GM18526 (cell line): ENCODE data around the gene CNBD2.

Experiments
- POLR2A ChIP-seq: IDR thresholded peaks from 3 replicates; pipeline ENCODE4 v1.6.1; 2011; ENCODE audit not compliant: insufficient read length; ENCODE audit errors: extremely low read depth

CNBD2 gene

DNA sequence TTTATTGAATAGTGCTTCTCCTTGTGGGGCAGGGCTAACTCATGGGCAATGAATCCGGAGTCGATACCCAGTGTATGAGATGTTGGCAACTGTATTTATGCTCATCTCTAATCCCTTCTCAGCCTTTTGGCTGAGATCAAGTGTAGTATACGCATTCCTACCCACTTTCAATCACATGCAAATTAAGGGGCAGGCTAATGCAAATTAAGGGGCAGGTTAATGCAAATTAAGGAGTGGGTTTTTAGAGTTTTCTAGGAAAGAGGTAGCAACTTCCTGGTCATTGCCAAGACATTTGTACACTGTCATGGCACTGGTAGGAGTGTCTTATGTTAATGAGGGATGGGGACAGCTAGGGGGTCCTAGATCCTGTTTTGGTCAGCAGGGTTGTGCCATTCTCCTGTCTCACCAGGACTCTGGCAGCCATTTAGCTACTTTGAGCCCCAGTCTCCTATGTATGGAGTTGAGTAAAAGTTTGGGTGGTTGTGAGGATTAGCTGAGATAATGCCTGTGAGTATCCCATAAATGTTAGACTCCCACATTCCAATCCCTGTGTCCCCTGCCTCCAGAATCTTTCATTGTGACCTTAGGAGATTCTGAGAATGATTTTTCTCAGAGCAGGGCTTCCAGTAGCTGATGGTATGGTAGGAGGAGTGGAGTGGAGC is at the start of gene CNBD2:
TSS of gene CNBD2 (plus strand) at position 612 of the 662 bp plus-strand sequence. CDS start 173 bp downstream, outside the sequence.
- no peak for TF ChIP-seq POLR2A

DNA sequence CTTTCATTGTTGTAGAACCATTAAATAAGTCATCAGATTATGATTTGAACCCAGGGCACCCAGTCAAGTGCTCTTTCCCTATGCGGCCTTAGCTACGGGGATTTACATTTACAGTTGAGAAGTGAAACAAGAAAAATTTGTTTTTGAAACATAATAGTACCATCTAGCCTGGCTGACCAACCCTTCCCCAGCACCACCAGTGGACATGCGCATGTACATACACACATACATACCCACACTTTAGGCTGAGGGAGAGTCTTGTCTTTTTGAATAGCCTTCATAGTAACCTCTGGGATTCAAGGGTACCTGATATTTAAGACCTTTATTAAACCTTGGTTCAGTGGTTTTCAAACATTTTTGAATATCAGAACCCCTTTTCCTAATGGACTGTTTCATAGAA is 47.9 kb upstream of the CNBD2 start:
- TF ChIP-seq POLR2A: no peak

DNA sequence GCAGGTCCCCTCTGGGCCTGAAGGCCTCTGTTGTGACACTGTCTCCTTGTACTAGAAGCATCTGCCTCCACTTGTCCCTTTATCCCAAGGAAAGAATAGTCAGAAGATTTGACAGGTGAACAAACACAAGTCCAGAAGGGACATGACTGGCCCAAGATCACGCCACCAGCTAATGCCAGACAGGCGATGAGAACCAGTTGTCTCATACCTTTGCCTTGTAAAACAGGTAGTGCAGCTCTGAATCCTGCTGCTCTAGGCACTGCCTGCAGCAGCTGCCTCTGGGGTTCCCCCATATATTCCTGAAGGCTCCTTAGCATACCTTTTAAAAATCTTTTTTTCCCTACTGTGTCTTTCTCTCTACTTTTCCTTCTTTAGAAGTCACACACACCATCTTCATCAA is 39.1 kb upstream of the CNBD2 start:
- TF ChIP-seq POLR2A: no peak

- no peak for TF ChIP-seq POLR2A
Measured at GRCh38 chr20:35934050-35934449, 34.3 kb upstream of the CNBD2 start.

DNA sequence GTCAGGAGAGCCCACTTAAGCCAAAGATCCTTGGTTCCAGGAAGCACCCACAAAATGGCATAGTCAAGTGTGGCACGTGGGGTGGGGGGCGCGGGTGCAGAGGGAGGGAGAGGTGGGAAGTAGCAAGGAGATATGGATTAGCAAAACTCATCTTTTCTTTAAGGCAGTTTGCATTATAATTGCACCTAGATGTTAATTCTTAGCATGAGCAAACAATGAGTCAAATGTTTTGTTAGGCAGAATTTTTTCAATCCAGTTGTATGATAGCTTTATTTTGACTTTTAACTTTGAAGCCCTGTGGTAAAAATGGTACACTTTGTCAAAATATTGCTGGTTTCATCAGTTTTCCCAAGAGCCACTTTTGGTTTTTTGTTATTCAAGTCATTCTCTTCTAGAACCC is 29.1 kb upstream of the CNBD2 start:
- TF ChIP-seq POLR2A: no peak

DNA sequence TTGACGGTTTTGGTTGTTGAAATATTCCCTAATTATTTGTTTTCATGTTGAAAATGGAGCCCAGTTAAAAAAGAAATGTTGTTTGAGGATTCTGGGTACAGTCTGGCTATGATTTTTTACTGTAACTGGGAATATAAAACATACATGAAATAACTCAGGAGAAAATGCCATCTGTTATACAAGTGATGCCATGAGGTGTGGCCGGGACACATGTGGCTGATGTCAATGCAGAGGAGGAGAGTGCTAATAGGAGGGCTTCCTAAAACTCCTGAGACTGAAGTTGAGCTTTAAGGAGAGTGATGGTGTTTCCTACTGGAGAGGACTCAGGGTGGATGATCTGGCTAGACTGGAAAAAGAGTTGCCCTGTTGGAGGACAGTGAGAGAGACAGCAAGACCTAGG is 26.8 kb upstream of the CNBD2 start:
- TF ChIP-seq POLR2A: no peak

DNA sequence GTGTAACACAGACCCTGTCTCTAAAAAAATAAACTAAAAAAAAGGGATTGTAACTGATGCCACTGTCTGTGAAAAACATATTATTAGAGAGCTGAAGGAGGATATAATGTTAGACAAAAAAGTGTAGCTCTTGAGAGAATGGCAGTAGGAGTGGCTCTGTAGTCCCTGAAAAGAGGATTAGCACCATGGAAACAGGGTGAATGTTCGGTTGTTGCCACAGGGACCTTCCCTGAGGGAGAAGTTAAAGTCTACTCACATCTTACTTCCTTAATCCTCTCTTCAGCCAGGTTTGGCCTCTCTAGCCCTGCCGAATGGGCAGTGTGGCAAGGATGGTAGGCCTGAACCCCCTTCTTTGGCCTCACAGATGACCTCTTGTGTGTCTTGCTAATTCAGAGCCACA is 26.1 kb upstream of the CNBD2 start:
- no peak for TF ChIP-seq POLR2A

GRCh38 chr20:35947489-35947888 is 20.9 kb upstream of the CNBD2 start:
- no peak for TF ChIP-seq POLR2A

DNA sequence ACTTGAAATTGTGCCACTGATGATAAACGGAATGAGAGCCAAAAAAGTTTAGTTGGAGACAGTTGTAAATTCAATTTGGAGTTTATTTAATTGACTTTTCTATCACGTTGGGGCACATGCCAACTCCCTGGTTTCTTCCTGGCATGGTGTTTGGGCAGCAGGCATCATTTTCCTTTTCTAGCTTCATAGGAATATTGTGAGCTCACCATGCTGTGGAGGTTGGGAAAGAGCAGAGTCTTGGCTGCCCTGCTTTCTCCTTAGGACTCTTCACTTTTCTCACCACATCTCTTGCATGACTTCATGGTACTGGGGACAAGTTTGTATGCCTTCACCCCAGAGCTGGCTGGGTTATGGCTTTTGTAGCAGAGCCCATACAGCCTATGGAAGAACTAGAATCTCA is 20.5 kb upstream of the CNBD2 start:
- TF ChIP-seq POLR2A: no peak

GRCh38 chr20:35950093-35950492 is 18.3 kb upstream of the CNBD2 start:
- TF ChIP-seq POLR2A: no peak

DNA sequence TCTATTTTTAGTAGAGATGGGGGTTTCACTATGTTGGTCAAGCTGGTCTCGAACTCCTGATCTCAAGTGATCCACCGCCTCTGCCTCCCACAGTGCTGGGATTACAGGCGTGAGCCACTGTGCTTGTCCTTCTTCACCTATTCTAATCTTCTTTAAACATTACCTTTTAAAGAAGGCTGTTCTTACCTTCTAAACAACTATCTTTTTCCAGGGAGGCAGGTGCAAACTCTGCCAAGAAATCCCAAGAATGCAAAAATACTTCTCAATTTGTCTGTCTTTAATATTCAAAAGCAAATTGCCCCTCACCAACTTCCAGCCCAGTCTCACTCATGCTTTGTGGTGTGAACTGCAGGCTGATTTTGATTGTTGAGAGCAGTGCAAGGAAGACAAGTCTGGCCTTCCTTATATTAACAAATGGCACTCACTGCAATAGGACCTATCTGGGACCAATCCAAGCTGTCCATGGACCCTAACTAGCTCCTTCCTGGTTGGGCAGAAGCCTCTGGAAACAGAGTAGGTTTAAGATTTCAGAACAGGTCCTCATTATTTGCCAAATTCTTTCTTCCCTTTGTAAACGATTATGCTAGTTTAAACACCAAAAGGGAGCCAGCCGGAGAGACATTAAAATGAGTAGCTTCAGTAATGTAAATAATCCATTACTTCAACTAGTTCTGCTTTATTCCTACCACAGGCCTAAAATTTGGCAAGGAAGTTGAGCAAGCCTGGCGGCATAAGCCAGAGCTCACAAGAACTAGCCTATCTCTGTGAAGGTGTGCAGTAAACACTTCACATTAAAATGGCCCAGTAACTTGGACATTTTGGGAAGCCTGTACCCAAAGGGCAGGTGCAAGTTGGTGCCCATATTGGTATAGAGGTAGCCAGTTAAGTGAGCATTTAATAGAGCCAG is 15.7 kb upstream of the CNBD2 start:
- TF ChIP-seq POLR2A: no peak

GRCh38 chr20:35953387-35954199 is 14.8 kb upstream of the CNBD2 start:
- no peak for TF ChIP-seq POLR2A

GRCh38 chr20:35954200-35954906 is 14.0 kb upstream of the CNBD2 start, which contains the start of gene SCAND1:
SCAND1 (minus strand) TSS chr20:35954502; CDS start chr20:35954284, 218 bp downstream.
- TF ChIP-seq POLR2A: peak; percentile 90

DNA sequence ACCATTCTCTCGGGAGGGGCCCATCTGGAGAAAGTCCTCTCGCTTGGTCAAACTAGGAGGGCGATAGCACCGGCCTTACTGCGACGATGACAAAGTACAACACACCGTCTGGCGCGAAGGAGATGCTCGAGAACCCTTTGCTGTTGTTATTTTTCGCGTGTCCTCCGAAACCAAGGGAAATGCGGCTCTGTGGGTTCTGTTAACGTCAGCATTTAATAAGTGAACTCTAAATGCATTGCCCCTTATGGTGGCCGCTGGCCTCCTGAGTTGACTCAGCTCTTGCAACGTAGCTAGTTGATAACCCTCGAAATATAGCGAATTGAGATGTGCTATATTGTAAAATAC is 13.5 kb upstream of the CNBD2 start:
- no peak for TF ChIP-seq POLR2A

DNA sequence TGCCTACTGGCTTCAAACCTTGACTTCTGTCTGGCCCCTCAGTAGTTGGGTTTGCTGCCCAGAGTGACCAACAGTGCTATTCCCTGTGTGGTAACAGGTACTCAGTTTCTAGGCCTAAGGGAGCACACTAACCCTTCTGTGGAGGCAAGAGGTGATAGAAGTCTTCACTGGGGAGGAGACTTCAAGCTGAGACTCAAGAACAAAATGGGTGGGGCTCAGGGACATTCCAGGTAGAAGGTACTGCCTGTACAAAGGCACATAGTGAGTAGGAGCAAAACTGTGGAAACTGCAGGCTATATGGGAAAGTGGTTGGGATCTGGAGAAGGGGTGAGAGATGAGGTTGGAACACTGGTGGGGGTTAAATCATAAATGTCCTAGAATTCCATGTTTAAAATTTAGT is 11.8 kb upstream of the CNBD2 start:
- no peak for TF ChIP-seq POLR2A
